Nucleus accumbens (tissue), 56 donors: ENCODE results near the gene SNAI3.

Source experiments
- DNase-seq, 56 donors: peaks; one replicate each; lab custom pipeline; 2025; lab: John Stamatoyannopoulos, UW

Gene SNAI3

DNA sequence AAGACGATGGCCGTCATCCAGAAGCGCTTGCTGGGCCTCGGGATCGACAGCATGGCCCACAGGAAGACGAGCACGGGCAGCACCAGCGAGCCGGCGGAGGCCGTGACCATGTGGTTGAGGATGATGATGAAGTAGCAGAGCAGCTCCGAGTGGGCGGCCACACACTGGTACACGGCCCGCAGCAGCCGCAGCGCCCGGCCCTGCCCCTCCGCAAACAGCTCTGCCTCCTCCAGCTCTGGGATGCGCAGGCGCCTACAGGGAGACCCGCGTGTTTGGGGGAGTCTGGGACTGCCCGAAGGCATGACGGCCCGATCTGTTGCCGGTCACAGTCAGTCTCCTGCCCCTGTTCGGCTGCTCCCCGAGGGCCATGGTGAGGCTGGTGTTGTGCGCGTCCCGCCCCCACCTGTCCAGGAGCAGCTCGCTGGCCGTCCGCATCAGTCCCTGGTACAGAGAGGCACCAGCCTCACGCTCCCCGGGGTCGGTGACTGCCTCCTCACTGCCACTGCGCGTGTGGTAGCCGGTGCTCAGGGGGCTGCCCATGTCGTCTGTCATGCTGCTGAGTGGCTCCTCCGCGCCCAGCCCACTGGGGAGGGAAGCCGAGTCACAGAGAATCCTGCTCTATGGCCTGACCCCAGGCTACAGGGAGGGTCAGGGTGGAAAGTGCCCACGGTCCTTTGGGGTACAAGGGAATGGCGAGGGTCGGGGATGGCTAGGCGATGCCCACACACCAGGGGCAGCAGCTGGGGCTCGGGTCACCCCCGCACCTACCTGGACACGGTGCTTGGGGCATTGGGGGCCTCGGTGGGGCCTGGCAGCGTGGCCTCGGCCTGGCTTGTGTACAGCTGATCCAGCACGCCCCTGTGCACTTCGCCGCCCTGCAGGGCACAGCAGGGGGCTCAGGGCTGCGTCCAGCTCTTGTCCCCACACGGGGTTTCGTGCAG, 35.8 kb upstream of the SNAI3 start:
- DNase-seq, result no peak

DNA sequence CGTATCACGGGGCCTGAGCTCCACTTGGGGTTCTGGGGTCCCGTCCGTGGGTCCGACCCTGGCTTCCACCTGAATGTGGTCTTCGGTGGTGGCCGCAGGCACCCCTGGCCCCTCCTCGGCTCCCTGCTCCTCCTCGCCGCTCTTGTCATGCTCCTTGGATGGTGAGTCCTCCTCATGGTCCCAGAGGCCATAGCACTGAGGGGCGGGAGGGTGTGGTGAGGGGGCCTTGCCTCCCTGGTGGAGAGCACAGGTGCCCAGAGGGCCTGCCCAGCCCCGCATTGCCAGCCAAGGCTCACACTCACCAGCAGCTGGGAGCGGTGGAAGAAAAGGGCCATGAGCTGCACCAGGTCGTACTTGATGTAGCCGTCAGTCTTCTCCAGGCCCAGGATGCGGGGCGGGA, 34.9 kb upstream of the SNAI3 start:
- DNase-seq, result no peak

DNA sequence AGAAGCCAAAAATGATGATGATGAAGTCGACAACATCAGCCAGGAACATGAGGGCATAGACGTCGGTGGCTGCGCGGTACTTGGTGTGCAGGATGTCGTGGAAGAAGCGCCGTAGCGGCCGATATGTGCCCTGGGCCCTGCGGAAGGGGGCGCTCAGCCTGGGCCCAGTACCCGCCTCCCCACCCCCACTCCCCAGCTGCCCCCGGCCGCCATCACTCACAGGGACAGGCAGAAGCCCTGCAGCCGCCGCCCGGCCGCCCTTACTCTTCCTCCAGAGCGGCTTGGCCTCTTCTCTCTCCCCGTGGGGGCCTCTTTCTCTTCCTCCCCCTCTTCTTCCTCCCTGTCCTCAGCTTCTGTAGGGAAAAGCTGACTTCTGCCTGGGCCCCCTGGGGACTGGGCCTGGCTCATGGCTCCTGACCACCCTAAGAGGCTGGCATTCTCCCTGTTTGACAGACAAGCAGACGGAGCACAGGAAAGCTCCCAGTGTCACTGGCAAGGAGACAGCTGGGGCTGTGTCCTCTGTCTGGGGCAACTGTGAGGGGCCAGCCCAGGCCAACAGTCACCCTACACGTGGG, 34.2 kb upstream of the SNAI3 start:
- no peak for DNase-seq

DNA sequence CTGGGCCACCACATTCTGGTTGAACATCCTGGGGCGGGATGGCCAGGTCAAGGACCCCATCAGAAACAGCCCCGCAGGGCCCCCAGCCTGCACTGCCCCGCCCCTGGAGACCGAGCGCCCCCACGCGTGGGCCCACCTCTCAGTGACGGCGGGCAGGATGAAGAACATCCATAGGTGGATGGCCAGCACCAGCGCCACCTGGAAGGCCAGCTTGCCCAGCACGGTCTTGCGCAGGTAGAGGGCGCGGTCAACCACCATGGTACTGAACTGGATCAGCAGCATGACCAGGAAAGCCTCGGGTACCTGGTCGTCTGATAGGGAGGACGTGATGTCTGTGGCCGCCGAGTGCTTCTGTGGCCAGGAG, 33.6 kb upstream of the SNAI3 start:
- DNase-seq, result no peak

DNA sequence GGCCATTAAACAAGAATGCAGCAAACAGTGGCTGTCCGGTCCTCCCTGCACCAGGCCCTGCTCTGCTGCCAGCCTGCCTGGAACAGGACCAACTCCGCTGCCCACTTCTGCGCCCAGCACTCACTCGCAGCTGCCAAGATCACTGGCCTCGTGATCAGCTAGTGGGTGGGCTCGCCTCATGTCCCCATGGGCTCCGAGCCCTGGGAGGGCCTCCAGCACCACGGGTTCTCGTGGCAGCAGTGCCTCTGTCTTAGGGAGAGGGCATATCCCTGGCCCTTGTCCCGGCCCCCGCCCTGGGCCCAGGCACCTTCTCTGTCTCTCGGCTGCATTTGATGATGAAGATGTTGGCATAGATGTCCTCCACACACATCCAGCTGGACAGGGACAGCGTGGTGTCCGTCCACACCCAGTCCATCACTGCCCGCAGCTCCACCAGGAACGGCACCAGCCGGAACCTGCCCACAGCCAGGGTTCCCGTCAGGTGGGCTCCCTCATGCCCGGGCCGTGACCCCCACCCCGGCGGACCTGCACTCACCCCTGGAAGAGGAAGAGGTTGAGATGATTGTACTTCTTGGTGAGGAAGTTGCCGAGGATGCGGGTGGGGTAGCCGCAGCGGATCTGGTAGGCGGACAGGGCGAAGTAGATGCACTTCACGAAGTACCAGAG, 33.1 kb upstream of the SNAI3 start:
- peak in 55 of 56 donors; percentile 21 to 95 (median 77) for DNase-seq

DNA sequence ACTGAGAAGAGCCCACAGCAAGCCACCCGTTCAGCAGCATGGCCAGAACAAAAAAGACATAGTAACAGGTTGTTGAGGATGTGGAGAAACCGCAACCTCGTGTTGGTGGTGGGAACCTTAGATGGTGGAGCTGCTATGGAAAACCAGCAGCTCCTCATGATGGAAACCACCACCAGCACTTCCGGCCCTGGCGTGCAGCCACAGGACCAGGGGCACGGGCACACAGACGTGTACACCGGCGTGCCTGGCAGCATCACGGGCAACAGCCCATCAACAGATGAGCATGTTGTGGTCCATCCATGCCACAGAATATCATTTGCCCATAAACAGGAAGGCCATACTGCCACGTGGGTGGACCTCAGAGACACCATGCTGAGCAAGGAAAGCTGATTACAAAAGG, 31.9 kb upstream of the SNAI3 start:
- no peak for DNase-seq

DNA sequence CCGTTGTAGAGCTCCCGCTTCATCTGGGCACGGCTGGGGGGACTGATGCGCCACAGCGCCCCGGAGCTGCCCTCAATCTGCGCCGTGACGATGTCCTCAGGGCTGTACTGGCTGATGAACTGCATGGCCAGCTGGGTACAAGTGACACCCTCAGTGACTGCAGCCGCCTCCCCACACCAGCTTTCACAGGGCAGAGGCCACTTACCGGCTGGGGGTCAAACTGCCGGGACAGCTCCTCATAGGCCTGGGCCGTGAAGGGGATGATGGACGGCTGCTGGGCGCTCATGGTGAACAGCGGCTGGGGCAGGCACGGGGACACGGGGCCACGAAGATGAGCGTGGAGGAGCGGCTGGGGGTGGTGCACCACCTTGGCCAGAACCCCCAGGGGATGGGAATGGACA, 30.3 kb upstream of the SNAI3 start:
- DNase-seq, result no peak

DNA sequence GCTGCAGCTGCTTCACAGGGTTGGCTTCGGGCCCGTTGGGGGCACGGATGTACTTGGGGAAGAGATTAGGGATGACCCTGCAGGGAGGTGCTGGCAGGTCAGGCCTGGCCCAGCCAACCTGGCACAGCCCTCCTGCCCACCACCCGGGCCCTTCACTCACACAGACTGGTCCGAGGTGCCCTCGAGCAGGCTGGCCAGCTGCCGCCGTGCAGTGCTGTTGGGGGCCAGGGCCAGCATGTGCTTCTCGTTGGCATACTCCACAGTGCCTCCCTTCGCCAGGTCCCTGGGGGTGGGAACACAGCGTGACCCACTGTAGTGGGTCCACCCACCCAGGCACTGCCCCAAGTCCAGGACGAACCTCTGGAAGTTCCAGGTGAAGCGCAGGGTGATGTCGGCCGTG, 29.9 kb upstream of the SNAI3 start:
- no peak for DNase-seq

DNA sequence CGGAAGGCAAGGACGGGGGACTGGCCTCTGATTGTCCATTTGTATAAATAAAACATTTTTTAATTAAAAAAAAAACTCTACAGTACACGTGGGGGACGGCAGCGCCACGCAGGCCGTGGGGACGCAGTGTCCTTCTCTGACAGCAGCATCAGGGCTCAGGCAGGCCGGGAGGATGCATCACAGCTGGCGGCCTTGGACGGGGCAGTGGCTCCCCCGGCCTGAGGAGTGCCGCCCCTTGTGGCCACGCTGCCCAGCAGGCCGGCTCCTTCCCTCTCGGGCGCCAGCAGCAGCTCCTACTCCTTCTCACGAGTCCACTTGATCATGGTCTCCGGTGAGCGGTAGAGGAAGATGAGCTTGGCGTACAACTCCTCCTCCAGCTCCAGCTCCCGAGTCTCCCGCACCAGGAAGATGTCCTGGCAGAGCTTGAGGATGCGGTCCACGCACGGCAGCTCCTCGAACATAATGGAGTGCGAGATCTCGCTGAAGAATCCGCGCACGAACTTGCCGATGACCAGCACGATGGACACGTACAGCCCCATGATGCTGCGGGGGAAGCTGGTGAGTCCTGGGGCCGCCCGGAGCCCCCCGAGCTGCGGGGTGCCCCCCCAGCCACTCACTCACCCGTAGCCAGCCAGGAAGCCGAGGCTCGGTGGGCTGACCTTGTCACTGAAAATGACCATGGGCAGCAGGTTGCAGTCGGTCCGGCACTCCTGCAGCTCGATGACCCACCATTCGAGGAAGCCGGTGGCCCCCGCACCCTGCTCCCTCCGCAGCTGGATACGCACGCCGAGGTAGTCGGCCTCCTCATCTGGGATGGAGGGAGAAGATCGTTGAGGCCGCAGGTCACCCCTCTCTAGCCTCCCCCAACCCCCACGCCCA, 29.2 kb upstream of the SNAI3 start:
- no peak for DNase-seq

DNA sequence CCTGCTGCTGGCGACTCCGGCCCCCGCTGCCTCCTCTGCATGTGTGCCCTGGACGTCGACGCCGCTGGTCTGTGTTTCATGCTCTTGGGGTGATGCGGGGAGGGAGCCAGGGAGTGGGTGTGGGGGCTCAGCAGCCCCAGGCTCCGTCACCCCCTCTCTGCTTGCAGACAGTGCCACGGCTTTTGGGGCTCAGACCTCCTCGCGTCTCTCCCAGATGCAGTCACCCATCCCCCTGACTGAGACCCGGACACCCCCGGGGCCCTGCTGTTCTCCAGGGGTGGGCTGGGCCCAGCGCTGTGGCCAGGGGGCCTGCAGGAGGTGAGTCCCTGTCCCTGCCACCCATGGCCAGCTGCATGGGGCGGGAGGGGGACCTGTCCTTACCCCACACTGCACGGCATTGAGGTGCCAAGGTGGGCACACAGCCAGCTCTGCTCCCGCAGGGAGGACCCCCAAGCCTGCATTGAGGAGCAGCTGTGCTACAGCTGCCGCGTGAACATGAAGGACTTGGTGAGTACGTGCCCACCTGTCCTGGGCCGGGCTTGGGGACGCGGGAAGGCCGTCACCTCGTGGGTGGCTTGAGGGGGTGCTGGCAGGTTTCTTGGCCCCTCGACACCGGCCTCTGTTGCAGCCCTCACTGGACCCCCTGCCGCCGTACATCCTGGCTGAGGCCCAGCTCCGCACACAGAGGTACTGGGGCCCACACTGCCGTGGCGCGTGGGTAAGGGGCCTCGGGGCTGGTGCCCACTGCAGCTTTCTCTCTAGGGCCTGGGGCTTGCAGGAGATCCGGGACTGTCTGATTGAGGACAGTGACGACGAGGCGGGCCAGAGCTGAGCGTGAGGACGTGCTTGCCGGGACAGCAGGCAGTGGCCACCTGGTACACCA, 28.4 kb upstream of the SNAI3 start:
- no peak for DNase-seq

DNA sequence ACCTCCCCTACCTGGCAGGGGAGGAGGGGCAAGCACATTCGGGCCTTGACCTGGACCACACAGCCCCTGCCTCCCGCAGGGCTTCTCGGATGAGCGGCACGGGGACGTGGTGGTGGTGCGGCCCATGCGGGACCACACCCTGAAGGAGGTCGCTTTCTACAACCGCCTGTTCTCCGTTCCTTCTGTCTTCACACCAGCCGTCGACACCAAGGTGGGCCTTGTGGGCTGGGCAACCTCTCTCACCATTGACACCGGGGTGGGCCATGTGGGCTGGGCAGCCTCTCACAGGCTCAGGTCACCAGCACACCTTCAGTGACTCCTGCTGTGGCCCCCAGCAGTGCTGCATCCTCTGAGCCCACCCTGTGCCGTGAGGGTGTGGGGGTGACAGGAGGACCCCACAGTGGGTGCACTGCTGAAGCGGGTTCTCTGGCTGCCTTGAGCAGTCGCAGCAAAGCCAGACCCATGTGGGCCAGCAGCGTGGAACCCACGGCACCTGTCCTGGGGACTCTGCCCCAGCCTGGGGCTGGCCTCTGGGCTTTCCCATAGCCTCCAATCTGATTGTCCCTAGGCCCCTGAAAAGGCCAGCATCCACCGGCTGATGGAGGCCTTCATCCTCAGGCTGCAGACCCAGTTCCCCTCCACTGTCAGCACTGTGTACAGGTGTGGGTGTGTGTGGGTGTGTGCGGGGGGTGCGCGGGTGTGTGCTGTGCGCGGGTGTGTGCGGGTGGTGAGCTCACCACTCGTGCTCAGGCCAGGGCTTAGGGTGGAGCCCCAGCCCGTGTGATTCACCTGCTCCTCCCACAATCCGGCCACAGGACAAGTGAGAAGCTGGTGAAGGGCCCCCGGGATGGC, 27.5 kb upstream of the SNAI3 start:
- no peak for DNase-seq

DNA sequence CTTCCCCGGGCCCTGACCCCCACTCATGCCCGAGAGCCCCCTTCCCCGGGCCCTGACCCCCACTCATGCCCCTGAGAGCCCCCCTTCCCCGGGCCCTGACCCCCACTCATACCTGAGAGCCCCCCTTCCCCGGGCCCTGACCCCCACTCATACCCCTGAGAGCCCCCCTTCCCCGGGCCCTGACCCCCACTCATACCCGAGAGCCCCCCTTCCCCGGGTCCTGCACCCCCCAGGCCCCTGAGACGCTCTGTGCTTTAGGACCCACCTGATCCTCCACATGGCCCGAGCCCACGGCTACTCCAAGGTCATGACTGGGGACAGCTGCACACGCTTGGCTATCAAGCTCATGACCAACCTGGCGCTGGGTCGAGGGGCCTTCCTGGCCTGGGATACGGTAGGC, 26.7 kb upstream of the SNAI3 start:
- DNase-seq, result no peak

DNA sequence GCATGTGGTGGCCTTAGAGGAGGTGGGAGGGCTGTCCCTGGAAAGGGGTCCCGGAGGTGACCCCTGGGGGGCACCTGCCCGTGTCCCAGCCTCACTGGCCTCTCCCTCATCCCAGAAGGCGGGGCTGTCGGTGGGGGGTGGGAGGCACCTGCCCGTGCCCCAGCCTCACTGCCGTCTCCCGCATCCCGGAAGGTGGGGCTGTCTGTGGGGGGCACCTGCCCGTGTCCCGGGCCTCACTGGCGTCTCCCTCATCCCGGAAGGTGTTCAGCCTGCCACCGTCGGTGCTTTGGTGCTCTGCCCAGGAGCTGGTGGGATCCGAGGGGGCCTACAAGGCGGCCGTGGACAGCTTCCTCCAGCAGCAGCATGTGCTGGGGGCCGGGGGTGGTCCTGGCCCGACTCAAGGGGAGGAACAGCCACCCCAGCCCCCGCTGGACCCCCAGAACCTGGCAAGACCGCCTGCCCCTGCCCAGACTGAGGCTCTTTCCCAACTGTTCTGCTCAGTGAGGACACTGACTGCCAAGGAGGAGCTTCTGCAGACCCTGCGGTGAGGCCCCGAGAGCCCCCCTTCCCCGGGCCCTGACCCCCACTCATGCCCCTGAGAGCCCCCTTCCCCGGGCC, 26.2 kb upstream of the SNAI3 start:
- no peak for DNase-seq

DNA sequence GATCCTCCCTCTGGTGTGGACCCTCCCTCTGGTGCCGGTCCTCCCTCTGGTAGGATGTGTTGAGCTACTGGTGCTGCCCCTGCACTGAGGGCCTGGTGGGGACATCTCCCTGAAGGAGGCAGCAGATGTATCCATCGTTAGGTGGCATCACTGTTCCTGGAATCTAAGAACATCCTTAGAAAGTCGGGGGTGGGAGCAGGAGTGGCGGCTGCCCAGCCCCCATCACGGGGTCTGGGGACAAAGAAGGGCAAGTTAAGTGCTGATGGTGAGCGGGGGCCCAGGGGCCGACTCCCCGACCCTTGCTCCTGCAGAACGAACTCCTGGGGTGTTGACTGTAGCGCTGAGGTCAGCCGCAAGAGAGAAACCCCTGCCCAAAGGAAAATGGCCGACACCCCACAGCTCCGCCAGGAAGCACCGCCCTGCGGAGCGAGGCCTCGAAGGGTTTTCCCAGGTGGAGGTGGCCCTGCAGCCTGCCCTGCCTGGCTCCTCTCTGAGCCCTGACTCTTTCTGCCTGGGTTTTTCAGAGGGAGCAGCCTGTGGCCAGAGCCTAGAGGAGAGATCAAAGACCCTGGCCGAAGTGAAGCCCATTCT, 25.5 kb upstream of the SNAI3 start:
- no peak for DNase-seq

DNA sequence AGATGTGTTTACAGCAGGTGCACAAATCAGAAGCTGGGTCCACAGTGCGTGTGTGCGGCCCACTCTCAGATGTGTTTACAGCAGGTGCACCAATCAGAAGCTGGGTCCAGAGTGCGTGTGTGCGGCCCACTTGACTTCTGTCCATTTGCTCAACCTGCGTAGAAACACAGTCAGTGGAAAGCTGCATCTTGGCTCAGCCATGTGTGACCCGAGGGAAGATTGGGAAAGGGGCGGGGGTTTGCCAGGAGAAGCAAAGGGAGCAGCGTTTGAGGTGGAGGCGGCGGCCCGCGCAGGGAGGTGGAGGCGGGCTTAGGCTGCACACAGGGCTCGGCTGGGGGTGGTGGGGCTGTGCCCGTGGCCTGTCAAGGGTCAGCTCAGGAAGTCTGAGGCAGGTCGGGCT, 24.2 kb upstream of the SNAI3 start:
- DNase-seq, result no peak

DNA sequence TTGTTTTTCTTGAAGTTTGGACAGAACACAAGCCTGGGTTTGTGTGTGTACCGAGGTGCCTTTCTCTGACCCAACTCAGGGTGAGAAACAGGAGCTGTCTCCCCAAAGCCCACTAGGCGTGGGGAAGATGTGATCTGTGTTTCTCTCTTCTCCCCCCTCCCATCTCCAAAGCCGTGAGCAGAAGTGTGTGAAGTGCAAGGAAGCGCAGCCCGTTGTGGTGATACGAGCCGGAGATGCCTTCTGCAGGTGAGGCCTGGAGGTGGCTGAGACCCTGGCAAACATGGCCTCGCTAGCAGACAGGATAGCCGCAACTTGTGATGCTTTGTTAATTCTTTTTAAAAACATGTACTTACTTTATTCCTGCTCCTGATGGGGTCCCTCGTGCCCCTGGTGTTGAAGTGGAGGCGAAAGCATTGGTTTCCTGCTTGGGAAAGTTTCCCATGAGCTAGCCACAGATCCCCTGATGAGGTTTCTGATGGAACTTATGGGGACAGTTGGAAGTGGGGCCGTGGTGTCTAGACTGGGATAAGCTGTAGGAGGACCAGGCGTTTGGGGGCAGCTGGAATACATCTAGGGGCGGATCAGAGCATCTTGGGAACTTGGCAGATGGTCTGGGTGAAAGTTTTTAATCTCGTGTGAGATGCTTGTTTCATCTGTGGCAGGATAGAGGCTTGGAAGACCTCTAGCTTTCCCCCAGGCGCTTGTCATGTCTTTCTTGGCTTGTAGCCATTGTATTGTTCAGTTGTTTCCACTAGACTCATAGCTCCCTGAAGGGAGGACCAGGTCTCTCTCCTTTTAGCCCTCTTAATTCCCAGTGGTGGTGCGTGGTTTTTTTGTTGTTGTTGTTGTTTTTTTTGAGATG, 20.9 kb upstream of the SNAI3 start:
- no peak for DNase-seq
